Measurements from ENCODE around the gene MTG1.

DNA sequence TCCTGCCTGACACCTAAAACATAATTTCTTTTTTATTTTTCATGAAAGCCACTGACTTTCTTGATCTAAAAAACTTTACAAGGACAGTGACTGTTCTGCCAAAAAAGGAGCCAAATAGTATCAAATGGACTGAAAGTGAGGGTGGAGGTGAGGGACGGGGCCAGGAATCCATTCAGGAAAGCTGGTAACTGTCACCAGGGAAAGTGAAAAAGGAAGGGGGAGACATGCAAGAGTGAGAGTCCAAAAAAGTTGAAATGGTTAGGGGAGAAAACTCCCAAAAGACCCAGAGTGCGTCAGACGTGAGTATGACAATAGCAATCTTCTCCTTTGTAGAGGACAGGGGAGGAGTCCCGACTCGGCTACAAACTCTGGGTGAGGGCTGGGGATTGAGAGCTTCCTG lies 49.7 kb upstream of the MTG1 start:
- TF ChIP-seq CTCF (optimal IDR thresholded peaks at IDR 0.05 in 1 of 3, IDR thresholded peaks at IDR 0.05 in 1 of 3, conservative IDR thresholded peaks at IDR 0.05 in 1 of 3; ENCODE audit: extremely low read depth in 1 of 3, insufficient read depth in 2 of 3, low read length in 3 of 3) = no peak
- TF ChIP-seq EZH2 (IDR thresholded peaks at IDR 0.05; ENCODE audit: low read length) = no peak

Measured in keratinocyte (primary cell).